Cerebellar cortex (tissue), 1 donor: ENCODE data around the gene GFRA1.

Experiments used
- DNase-seq: peaks from one replicate; pipeline ENCODE4 v3.0.0-alpha.2; 2015; ENCODE audit warnings: low spot score

Gene GFRA1

GRCh38 chr10:116029826-116030225 is 243.2 kb downstream of the GFRA1 start:
- DNase-seq: no peak

GRCh38 chr10:116027355-116027754 is 245.7 kb downstream of the GFRA1 start:
- no peak for DNase-seq

- no peak for DNase-seq
Observed at GRCh38 chr10:116026725-116027124, 246.3 kb downstream of the GFRA1 start.

- no peak for DNase-seq
Observed at GRCh38 chr10:116026315-116026714, 246.7 kb downstream of the GFRA1 start.

- DNase-seq: no peak
Observed at GRCh38 chr10:116024271-116024878, 248.6 kb downstream of the GFRA1 start.

GRCh38 chr10:116017405-116017804 is 255.6 kb downstream of the GFRA1 start:
- DNase-seq: no peak

- no peak for DNase-seq
Observed at GRCh38 chr10:116015583-116016333, 257.2 kb downstream of the GFRA1 start.

GRCh38 chr10:116014871-116015582 is 258.0 kb downstream of the GFRA1 start:
- DNase-seq: no peak

- no peak for DNase-seq
Observed at GRCh38 chr10:116014326-116014725, 258.7 kb downstream of the GFRA1 start.

GRCh38 chr10:116011929-116012328 is 261.1 kb downstream of the GFRA1 start:
- DNase-seq: no peak

GRCh38 chr10:116007256-116007891 is 265.6 kb downstream of the GFRA1 start:
- no peak for DNase-seq
